OCI-M2 (cell line): ENCODE measurements around the gene KIZ.
A peak's percentile ranks its signal among the peaks of the same experiment; 100 is the strongest.
"Not testable (repeated sequence)": the region's sequence is repeated elsewhere in the genome, so short reads cannot be mapped to it uniquely, and the experiment has no call there.

Experiments
- DNase-seq: peaks from one replicate; lab custom pipeline; 2025; ENCODE audit not compliant: unreplicated experiment; lab: John Stamatoyannopoulos, UW

The KIZ gene

DNA sequence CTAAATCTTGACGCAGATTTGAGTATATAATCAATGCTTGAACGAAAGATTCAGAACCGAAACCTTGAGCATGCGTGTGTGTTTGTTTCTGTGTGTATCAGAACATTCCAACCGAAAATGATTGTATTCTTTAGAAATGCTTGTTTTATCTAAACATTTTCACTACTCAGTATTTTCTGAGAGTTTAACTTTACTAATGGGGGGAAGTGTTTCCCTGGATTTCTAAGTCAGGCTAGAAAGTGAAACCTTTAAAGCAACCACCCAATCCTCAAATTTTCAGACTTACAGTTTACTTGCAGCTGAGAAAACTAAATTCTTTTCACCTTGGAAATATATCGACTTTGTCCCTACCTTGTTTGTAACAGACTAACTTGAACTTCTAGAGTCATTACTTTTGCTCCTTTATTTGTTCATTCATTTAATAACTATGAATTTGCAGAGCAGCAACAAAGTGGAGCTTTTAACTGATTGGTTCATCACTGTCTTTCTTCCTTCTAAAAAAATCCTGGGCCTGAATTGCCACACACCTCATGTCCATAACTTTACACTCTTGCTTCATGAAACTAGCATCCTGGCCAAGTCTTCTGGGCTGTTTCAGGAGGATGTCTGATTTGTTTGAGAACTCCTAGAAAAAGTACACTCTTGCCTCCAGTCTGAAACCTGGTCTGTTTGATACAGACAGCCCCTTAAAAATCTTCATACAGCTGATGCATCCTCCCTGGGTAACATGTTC, 99.5 kb downstream of the KIZ start:
- no peak for DNase-seq

- no peak for DNase-seq
These were observed 102.6 kb downstream of the KIZ start for GRCh38 chr20:21228511-21228910.

DNA sequence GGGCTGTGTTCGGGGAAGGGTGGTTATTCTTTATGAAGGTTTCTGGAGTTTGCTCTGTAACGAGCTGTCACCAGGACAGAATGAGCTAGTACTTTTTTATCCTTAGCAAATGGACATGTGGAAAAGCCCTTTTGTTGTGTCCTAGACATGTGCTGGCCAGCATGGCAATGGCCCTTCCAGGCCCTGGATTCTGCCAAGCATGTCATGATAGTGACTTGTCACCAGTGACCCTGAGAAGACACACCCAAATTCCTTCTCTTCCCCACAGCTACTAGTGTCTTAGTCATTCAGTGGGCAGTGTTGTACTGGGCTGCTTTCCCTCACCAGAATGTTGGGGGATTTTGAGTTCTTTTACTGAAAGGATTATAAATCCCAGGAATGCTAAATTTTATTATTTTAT, 103.3 kb downstream of the KIZ start:
- DNase-seq, result no peak

DNA sequence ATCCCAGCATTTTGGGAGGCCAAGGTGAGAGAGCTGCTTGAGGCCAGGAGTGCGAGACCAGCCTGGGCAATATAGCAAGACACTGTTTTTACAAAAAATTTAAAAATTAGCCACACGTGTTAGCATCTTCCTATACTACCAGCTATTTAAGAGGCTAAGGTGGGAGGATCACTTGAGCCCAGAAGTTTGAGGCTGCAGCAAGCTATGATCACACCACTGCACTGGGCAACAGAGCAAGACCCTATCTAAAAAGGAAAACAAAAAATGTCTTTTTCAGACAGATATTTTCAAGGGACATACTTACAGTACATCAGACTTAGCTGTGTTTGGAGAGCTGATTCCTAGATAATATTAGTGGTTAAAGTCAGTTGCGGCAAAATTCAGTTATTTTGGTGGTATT, 104.3 kb downstream of the KIZ start:
- DNase-seq, result no peak

DNA sequence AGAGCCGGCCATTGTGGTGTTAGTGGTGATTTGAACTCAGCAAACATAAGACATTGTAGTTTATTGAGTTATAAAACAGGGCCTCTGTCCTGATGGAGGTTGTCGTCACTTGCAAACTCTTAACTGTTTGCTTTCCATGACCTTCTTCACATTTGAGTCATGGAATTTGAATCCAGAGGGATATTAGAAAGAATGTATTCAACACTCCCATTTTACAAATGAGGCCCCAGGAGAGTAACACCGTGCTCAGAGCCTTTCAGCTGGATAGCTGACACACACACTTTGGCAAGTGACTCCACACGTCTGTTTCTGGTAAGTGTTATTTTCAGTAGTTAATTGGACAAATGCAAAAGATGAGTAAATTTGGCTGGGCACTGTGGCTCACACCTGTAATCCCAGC, 104.8 kb downstream of the KIZ start:
- no peak for DNase-seq

GRCh38 chr20:21232546-21233280, 106.8 kb downstream of the KIZ start:
- DNase-seq, result no peak

- no peak for DNase-seq
These were observed 108.4 kb downstream of the KIZ start for GRCh38 chr20:21234324-21234723.

GRCh38 chr20:21234806-21235483, 109.1 kb downstream of the KIZ start:
- DNase-seq, result no peak

GRCh38 chr20:21235484-21236445, 109.9 kb downstream of the KIZ start:
- DNase-seq, result peak; percentile 66

DNA sequence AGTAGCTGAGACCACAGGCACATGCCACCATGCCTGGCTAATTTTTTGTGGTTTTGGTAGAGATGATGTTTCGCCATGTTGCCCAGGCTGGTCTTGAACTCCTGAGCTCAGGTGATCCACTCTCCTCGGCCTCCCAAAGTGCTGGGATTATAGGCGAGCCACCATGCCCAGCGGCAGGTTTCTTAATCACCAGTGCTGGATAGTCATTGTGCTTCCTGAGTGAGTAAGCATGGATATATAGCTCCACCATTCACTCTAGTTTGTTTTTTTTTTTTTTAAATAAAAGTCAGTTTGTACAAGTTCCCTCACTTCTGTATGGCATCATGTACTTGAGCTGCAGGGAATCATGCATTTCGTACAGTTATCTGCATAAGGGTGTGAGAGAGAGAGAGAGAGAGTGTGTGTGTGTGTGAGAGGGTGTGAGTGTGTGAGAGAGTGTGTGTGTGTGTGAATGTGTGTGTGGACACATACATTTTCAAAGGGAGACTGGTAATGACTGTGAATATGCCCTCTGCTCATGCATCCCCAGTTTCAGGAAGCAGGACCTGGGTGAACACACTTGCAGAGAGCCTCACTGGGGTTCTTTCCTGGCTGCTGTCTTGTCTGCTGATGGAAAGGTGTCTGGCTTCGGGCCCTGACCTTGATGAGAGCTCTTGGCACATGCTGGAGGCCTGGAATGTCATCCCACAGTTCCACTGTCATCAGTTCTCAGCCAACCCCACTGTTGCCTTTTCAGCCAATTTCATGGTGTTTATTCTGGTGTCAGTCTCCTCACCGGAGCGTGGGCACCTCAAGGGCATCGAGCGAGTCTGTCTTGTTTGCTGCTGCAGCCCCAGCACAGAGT, 112.3 kb downstream of the KIZ start:
- DNase-seq, result no peak

DNA sequence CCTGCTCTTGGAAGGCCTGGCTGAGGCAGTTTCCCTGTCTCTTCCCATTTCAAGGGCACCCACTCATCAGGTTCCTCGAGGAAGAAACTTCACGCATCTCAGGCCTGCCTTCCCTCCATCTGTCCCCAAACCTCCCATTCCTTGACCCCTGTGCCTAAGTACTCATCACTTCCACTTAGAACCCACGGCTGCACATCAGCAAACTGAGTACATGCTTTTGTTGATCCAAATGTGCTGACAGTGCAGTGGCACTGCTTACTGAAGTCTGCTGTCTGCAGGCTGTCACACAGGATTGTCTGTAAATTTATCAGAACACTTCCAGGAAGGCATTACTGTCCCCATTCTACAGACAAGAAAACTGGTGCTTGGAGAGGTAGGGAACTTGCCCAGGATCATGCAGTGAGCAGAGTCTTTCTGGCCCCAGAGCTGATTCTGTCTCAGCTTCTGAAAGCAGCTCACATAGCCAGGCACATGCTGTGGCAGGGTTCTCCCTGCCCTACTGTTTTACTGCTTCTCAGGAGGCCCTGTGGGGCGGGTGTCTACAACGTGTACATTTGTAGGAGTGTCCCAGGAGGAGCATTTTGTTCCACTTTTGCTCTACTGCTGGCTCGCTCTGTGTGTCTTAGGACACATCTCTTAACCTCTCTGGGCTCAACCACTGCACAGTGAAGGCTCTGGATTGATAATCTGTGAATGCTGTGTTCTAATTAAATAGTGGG, 113.1 kb downstream of the KIZ start:
- no peak for DNase-seq

GRCh38 chr20:21240394-21240793, 114.5 kb downstream of the KIZ start:
- DNase-seq, result no peak

- no peak for DNase-seq
These were observed 115.5 kb downstream of the KIZ start for GRCh38 chr20:21241406-21241805.

DNA sequence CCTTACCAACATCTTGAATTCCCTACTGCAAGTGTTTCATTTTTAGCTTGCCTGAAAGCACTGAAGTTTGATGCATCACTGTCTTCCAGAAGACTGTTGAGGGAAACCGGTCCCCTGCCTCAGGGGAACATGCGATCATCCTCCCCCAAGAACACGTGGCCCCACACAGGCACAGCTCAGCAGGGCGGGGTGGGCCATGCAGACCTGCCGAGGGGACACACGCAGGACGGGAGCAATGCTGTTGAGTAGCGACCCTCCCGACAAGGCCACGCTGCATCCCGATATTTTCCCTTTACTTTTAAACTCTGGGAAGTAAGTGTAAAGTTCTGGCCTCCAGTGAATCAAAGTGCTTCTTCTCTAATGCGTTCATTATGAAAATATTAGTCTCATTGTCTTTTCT, 117.9 kb downstream of the KIZ start:
- DNase-seq, result no peak

- no peak for DNase-seq
These were observed 118.9 kb downstream of the KIZ start for GRCh38 chr20:21244808-21245207.

DNA sequence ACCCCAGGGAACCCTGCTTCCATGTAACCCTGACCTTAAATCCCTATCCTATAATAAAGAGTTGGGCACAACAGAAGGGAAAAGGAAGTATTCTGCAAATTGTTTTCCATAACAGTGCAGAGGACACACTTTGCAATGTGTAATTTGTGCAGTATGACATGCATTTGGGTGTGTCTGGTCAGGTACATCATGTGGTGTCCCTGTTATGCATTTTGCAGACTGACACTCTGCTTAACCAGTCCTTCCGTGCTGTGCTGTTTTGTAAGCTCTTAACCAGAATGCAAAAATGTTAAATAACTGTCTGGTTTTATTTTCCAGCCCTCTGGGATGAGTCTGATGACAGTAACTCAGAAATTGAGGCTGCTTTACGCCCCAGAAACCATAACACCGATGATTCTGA, 120.3 kb downstream of the KIZ start:
- no peak for DNase-seq

GRCh38 chr20:21247603-21248095, 121.8 kb downstream of the KIZ start:
- DNase-seq, result not testable (repeated sequence)

GRCh38 chr20:21251278-21251677, 125.4 kb downstream of the KIZ start:
- DNase-seq, result no peak

DNA sequence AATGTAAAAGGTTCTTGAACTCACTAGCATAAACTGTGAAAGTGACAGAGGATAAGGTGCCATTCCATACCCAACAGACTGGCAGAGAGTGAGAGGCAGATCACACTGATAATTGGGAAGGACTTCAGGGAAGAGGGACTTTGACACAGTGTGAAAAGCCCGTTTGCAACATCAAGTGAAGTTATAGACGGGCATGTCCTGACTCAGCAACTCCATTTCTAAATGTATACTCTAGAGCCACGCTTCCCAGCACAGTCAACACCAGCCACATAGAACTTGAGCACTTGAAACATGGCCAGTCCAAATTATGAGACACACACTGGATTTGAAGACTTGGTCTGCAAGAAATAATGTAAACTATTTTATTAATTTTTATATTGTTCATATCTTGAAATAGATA, 131.3 kb downstream of the KIZ start:
- DNase-seq, result no peak
